ENCODE results near the gene PEX3. TPM values are rescaled to one million over a fixed set of nuclear protein-coding genes. Genes with fewer than 3 reads are reported as not detected.

The PEX3 gene
- total RNA-seq, 1 experiment from 2014 or later, result 13.5 TPM

GRCh38 chr6:143401636-143402370, 48.8 kb upstream of the PEX3 start:
- Mint-ChIP-seq H3K27me3 (ENCODE audit: low read depth) (no peaks in the 10 kb centered on the region), H3K4me3 (no peak overlapping the region), H3K9me3 (no peaks in the 10 kb centered on the region), H3K4me1 (peaks cover 37% of the 10 kb centered on the region), H3K36me3 (no peaks in the 10 kb centered on the region), H3K27ac (no peak overlapping the region)
- TF ChIP-seq FOXJ3 (CRISPR knock-in tag; IDR thresholded peaks at IDR 0.05; ENCODE audit: borderline replicate concordance) (no peak), ZNF396 (CRISPR knock-in tag; IDR thresholded peaks at IDR 0.05; ENCODE audit: borderline replicate concordance) (no peak), TEAD4 (CRISPR knock-in tag; IDR thresholded peaks at IDR 0.05) (no peak), ZNF121 (CRISPR knock-in tag; IDR thresholded peaks at IDR 0.05) (no peak), USF1 (CRISPR knock-in tag; IDR thresholded peaks at IDR 0.05) (no peak), GABPB1 (CRISPR knock-in tag; IDR thresholded peaks at IDR 0.05) (no peak), AFF4 (CRISPR knock-in tag; IDR thresholded peaks at IDR 0.05; ENCODE audit: borderline replicate concordance) (no peak), MAX (CRISPR knock-in tag; IDR thresholded peaks at IDR 0.05) (no peak), E2F5 (CRISPR knock-in tag; IDR thresholded peaks at IDR 0.05) (no peak), CDX4 (CRISPR knock-in tag; IDR thresholded peaks at IDR 0.05; ENCODE audit: borderline replicate concordance) (no peak), ATF1 (CRISPR knock-in tag; IDR thresholded peaks at IDR 0.05) (no peak), NFE2L1 (CRISPR knock-in tag; IDR thresholded peaks at IDR 0.05) (no peak), HMGXB4 (CRISPR knock-in tag; IDR thresholded peaks at IDR 0.05) (no peak), ZMAT4 (CRISPR knock-in tag; IDR thresholded peaks at IDR 0.05) (no peak), AR (CRISPR knock-in tag; IDR thresholded peaks at IDR 0.05) (no peak), TCF7 (CRISPR knock-in tag; IDR thresholded peaks at IDR 0.05; ENCODE audit: low read depth) (no peak), TP53 (CRISPR knock-in tag; IDR thresholded peaks at IDR 0.05) (no peak), ELF4 (CRISPR knock-in tag; IDR thresholded peaks at IDR 0.05; ENCODE audit: low read depth) (no peak), ZSCAN18 (CRISPR knock-in tag; IDR thresholded peaks at IDR 0.05) (no peak)
- CTCF ChIA-PET, result interaction anchor here (1.1 to 1.8 kb wide), 3 partner anchors 64 to 169 kb away, joined by 4 to 6 read pairs (median 4); no protein-coding TSS in a partner anchor
- DNase-seq (ENCODE audit: low spot score) (no peak), ATAC-seq (no peak)
- POLR2A ChIA-PET, result no interaction called here

All from WTC11 (cell line).